Type B pancreatic cell (in vitro differentiated cells): Measurements from ENCODE around the gene ALDH3A1. TPM values are rescaled to one million over a fixed set of nuclear protein-coding genes. Genes with fewer than 3 reads are reported as not detected.

Experiments used
- DNase-seq: peaks from one replicate; pipeline ENCODE4 v3.0.0; 2021; ENCODE audit warnings: mixed read lengths; ENCODE audit not compliant: unreplicated experiment; ENCODE audit errors: extremely low spot score
- H3K27ac Mint-ChIP-seq: 2 replicates; pipeline ENCODE4 v1.8.0; 2021; ENCODE audit warnings: mild to moderate bottlenecking, mixed read lengths
- H3K27me3 Mint-ChIP-seq: 2 replicates; pipeline ENCODE4 v1.8.0; 2021; ENCODE audit warnings: mixed read lengths
- H3K36me3 Mint-ChIP-seq: 2 replicates; pipeline ENCODE4 v1.8.0; 2021; ENCODE audit warnings: mixed read lengths
- H3K4me1 Mint-ChIP-seq: one replicate; pipeline ENCODE4 v1.8.0; 2021; ENCODE audit warnings: mixed read lengths; ENCODE audit not compliant: unreplicated experiment
- H3K4me3 Mint-ChIP-seq: 2 replicates; pipeline ENCODE4 v1.8.0; 2021; ENCODE audit warnings: mild to moderate bottlenecking, mixed read lengths
- H3K9me3 Mint-ChIP-seq: 2 replicates; pipeline ENCODE4 v1.8.0; 2021; ENCODE audit warnings: mixed read lengths
- total RNA-seq: library from RNA; stranded (reverse); gene quantifications from 2 replicates; pipeline ENCODE4 v1.2.1, GENCODE V29; 2021; ENCODE audit warnings: low replicate concordance
- TF ChIP-seq, protein P1 (sequence below): fragments of 200-600 bp; sonication (generic); conservative IDR thresholded peaks from 2 replicates; pipeline ENCODE4 v1.5.0; 2021; ENCODE audit warnings: antibody characterized with exemption, mild to moderate bottlenecking

Gene ALDH3A1
- total RNA-seq, 1 donor from 2014 or later, result 0.77 TPM

GRCh38 chr17:19729900-19730299 is 18.2 kb downstream of the ALDH3A1 start:
- Mint-ChIP-seq H3K36me3 (no peaks in the 10 kb centered on the region), H3K9me3 (no peaks in the 10 kb centered on the region), H3K4me3 (no peak overlapping the region), H3K27me3 (no peaks in the 10 kb centered on the region), H3K27ac (no peak overlapping the region), H3K4me1 (peaks cover 4% of the 10 kb centered on the region)
- DNase-seq, result no peak
- TF ChIP-seq, protein P1, sequence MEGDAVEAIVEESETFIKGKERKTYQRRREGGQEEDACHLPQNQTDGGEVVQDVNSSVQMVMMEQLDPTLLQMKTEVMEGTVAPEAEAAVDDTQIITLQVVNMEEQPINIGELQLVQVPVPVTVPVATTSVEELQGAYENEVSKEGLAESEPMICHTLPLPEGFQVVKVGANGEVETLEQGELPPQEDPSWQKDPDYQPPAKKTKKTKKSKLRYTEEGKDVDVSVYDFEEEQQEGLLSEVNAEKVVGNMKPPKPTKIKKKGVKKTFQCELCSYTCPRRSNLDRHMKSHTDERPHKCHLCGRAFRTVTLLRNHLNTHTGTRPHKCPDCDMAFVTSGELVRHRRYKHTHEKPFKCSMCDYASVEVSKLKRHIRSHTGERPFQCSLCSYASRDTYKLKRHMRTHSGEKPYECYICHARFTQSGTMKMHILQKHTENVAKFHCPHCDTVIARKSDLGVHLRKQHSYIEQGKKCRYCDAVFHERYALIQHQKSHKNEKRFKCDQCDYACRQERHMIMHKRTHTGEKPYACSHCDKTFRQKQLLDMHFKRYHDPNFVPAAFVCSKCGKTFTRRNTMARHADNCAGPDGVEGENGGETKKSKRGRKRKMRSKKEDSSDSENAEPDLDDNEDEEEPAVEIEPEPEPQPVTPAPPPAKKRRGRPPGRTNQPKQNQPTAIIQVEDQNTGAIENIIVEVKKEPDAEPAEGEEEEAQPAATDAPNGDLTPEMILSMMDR, result no peak

DNA sequence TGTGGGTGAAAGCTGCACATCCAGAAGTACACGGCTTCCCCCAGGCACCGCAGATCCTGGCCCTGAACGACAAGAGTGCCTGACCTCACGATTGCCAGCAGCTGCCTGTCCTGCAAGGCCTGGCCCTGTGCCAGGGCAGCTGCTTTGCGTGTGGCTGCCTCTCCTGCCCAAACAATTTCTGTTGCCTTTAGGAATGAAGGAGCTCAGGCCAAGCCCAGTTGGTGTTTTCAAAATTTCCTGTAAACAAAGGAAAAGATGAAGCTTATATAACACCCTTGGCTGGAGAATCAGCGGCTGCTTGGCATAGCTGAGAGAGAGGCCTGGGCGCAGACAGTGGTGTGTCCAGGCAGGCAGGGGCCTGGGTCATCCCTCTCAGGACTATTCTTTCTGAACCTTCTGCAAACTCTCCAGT is 20.0 kb downstream of the ALDH3A1 start:
- TF ChIP-seq, protein P1, result no peak
- Mint-ChIP-seq H3K27me3 (no peaks in the 10 kb centered on the region), H3K9me3 (no peaks in the 10 kb centered on the region), H3K4me1 (no peaks in the 10 kb centered on the region), H3K4me3 (no peak overlapping the region), H3K27ac (no peak overlapping the region), H3K36me3 (no peaks in the 10 kb centered on the region)
- DNase-seq, result peak; percentile 70

GRCh38 chr17:19727501-19728078 is 20.5 kb downstream of the ALDH3A1 start:
- no peaks in the 10 kb centered on the region for H3K9me3 Mint-ChIP-seq
- no peaks in the 10 kb centered on the region for H3K27me3 Mint-ChIP-seq

GRCh38 chr17:19726631-19727376 is 21.3 kb downstream of the ALDH3A1 start:
- Mint-ChIP-seq H3K36me3 (no peaks in the 10 kb centered on the region), H3K27me3 (no peaks in the 10 kb centered on the region), H3K4me3 (no peak overlapping the region), H3K27ac (no peak overlapping the region), H3K4me1 (no peaks in the 10 kb centered on the region), H3K9me3 (no peaks in the 10 kb centered on the region)
- TF ChIP-seq, protein P1, result no peak
- DNase-seq, result no peak

More at GRCh38 chr17:19727501-19728078, 20.5 kb downstream of the ALDH3A1 start:
- TF ChIP-seq, protein P1, result no peak
- H3K4me3 Mint-ChIP-seq, result no peak overlapping the region
- DNase-seq, result no peak
- no peaks in the 10 kb centered on the region for H3K4me1 Mint-ChIP-seq
- H3K27ac Mint-ChIP-seq, result no peak overlapping the region
- H3K36me3 Mint-ChIP-seq, result no peaks in the 10 kb centered on the region

- H3K4me3 Mint-ChIP-seq, result no peak overlapping the region
Measured at GRCh38 chr17:19725486-19725885, 22.6 kb downstream of the ALDH3A1 start.

More at GRCh38 chr17:19725486-19725885, 22.6 kb downstream of the ALDH3A1 start:
- Mint-ChIP-seq H3K4me1 (no peaks in the 10 kb centered on the region), H3K27ac (no peak overlapping the region), H3K36me3 (no peaks in the 10 kb centered on the region), H3K27me3 (no peaks in the 10 kb centered on the region), H3K9me3 (no peaks in the 10 kb centered on the region)
- DNase-seq, result no peak
- TF ChIP-seq, protein P1, result no peak
